Naive thymus-derived CD4-positive, alpha-beta T cell (primary cell): ENCODE results near the gene PTPMT1. TPM values are rescaled to one million over a fixed set of nuclear protein-coding genes. Genes with fewer than 3 reads are reported as not detected.

Source experiments
- ATAC-seq: fragments of 150-1000 bp; cut with Tn5 transposase; 2 replicates; pipeline ENCODE4 v1.10.0; 2021; ENCODE audit warnings: mild to moderate bottlenecking, moderate library complexity
- CTCF ChIA-PET: fragments of 350-600 bp; sonication (Branson Sonifier 250); formaldehyde crosslinking; loops from one replicate; lab custom pipeline; 2021; ENCODE audit warnings: antibody characterized with exemption; lab: Charles Lee
- POLR2A ChIA-PET: fragments of 350-600 bp; sonication (Branson Sonifier 250); formaldehyde crosslinking; loops from one replicate; lab custom pipeline; 2021; ENCODE audit warnings: antibody characterized with exemption, inconsistent platforms; lab: Charles Lee
- DNase-seq, 9 donors: peaks; one replicate each; pipeline versions ENCODE4 v3.0.0 to v3.0.0-alpha.2; 2020 to 2022; ENCODE audit warnings: mixed read lengths in 1 of 9
- H3K27ac ChIP-seq: one replicate; pipeline ENCODE4 v1.7.0; 2013; ENCODE audit warnings: mild to moderate bottlenecking, low read depth, low read length, moderate library complexity
- H3K27me3 ChIP-seq, 2 donors: one replicate each; pipeline ENCODE4 v1.7.0; 2013; ENCODE audit warnings: low read length in 2 of 2, mild to moderate bottlenecking in 2 of 2, moderate library complexity in 2 of 2; ENCODE audit not compliant: control insufficient read depth in 2 of 2, insufficient read depth in 2 of 2
- H3K36me3 ChIP-seq, 3 experiments: 1 replicate in 2 of 3; 2 replicates in 1 of 3; pipeline ENCODE4 v1.7.0; 2013; ENCODE audit warnings: low read length in 3 of 3, mild to moderate bottlenecking in 3 of 3, moderate library complexity in 1 of 3; ENCODE audit not compliant: insufficient read depth in 3 of 3, control insufficient read depth in 2 of 3
- H3K4me1 ChIP-seq, 2 donors: one replicate each; pipeline ENCODE4 v1.7.0; 2013; ENCODE audit warnings: low read length in 2 of 2, mild to moderate bottlenecking in 2 of 2, moderate library complexity in 1 of 2; ENCODE audit not compliant: control insufficient read depth in 2 of 2, insufficient read depth in 2 of 2
- H3K4me3 ChIP-seq: 2 replicates; pipeline ENCODE4 v1.7.0; 2013; ENCODE audit warnings: mild to moderate bottlenecking, low read length
- H3K9me3 ChIP-seq, 3 experiments: 1 replicate in 2 of 3; 2 replicates in 1 of 3; pipeline ENCODE4 v1.7.0; 2013; ENCODE audit warnings: low read length in 3 of 3; ENCODE audit not compliant: control insufficient read depth in 2 of 3
- H3K27ac Mint-ChIP-seq, 9 donors: one replicate each; pipeline ENCODE4 v1.8.0; 2020 to 2022; ENCODE audit warnings: mixed read lengths in 9 of 9, mild to moderate bottlenecking in 8 of 9, moderate library complexity in 5 of 9, inconsistent platforms in 2 of 9
- H3K27me3 Mint-ChIP-seq, 5 donors: one replicate each; pipeline ENCODE4 v1.8.0; 2021 to 2022; ENCODE audit warnings: mixed read lengths in 5 of 5, mild to moderate bottlenecking in 1 of 5
- H3K36me3 Mint-ChIP-seq, 5 donors: one replicate each; pipeline ENCODE4 v1.8.0; 2020 to 2022; ENCODE audit warnings: mixed read lengths in 5 of 5, mild to moderate bottlenecking in 3 of 5, inconsistent platforms in 1 of 5
- H3K4me1 Mint-ChIP-seq, 7 donors: one replicate each; pipeline ENCODE4 v1.8.0; 2020 to 2022; ENCODE audit warnings: mixed read lengths in 7 of 7, mild to moderate bottlenecking in 3 of 7, inconsistent platforms in 1 of 7
- H3K4me3 Mint-ChIP-seq, 10 donors: one replicate each; pipeline ENCODE4 v1.8.0; 2020 to 2022; ENCODE audit warnings: mild to moderate bottlenecking in 10 of 10, mixed read lengths in 10 of 10, moderate library complexity in 6 of 10, inconsistent platforms in 2 of 10
- H3K9me3 Mint-ChIP-seq, 11 donors: one replicate each; pipeline ENCODE4 v1.8.0; 2020 to 2022; ENCODE audit warnings: mixed read lengths in 11 of 11, mild to moderate bottlenecking in 4 of 11, inconsistent platforms in 1 of 11, moderate library complexity in 1 of 11
- intact Hi-C, 2 donors: fragments of 100-400 bp; cut with micrococcal nuclease; formaldehyde crosslinking; loops; one replicate each; pipeline ENCODE4 v1.15.1; 2023
- polyA plus RNA-seq, 2 donors: library from polyadenylated mRNA; unstranded; fragments of 300-500 nt; fragmentation: Illumina TruSeq; gene quantifications; one replicate each; pipeline ENCODE4 v1.2.3, GENCODE V29; 2021
- total RNA-seq, 6 experiments: library from RNA in 5 of 6; stranded (reverse) in 5 of 6; gene quantifications; 1 replicate in 5 of 6; 2 replicates in 1 of 6; pipeline ENCODE4 v1.2.3 and lab custom pipeline; 2021 to 2026

PTPMT1 gene
- total and polyA plus RNA-seq, 7 experiments from 2014 or later = 20.5 to 72.9 (median 24.1) TPM

DNA sequence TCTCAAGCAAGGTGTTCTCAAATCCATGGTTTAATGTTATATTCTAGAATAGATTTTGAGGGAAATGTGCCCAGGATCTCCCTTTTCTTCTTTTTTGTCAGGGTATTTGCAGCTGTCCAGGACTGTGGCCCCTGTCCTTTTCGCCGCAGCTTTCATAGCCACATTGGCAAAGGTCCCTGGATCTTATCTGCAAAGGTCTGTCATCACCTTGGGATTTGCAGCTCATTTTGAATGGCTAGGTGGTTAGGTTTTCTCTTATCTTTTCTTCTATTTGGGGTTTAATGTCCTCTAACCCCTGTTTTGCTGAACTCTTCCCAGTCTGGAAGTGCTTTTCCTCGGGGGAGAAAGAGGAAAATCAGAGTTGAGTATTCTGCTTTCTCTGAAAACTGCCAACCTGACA is 40.5 kb downstream of the PTPMT1 start:
- Mint-ChIP-seq H3K9me3 (no peaks in the 10 kb centered on the region), H3K27me3 (no peaks in the 10 kb centered on the region), H3K36me3 (peaks cover 4 to 18% (median 4%) of the 10 kb centered on the region in 5 donors), H3K4me1 (peaks cover 0 to 8% (median 0%) of the 10 kb centered on the region in 7 donors), H3K4me3 (no peak overlapping the region), H3K27ac (no peak overlapping the region)
- ChIA-PET POLR2A (interaction anchor here (1.8 kb wide), 1 partner anchor 14 kb away, joined by 4 read pairs; no protein-coding TSS in a partner anchor), CTCF (interaction anchor here (0.7 kb wide), 1 partner anchor 367 kb away, joined by 3 read pairs; no protein-coding TSS in a partner anchor)
- ATAC-seq (no peak), DNase-seq (no peak)
- intact Hi-C loops = no loop called here
- H3K9me3 ChIP-seq = no peaks in the 10 kb centered on the region
- H3K27me3 ChIP-seq = no peaks in the 10 kb centered on the region
- H3K4me3 ChIP-seq = no peak overlapping the region
- H3K27ac ChIP-seq = no peak overlapping the region
- no peaks in the 10 kb centered on the region for H3K4me1 ChIP-seq
- H3K36me3 ChIP-seq = no peaks in the 10 kb centered on the region

DNA sequence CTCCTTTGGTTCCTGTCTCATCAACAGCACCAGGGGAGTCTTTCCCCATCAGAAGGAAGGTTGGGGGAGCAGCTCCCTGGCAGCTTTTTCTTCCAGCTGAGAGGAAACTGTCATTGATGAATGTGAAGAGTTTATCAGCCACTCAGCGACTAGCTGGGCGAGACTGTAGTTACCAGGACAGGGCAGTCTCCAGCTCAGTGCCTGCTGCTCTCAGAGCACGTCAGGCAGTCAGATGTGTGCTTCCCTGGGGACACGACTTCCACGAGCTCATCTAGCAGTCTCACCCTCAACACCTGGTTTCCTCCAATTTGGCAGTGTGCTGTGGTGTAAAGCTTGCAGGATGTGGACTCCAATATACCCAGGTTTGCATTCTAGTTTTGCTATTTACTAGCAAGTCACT is 41.3 kb downstream of the PTPMT1 start:
- H3K36me3 ChIP-seq = no peaks in the 10 kb centered on the region
- ChIA-PET CTCF (no interaction called here), POLR2A (interaction anchor here (0.5 kb wide), 1 partner anchor 80 kb away, joined by 3 read pairs; no protein-coding TSS in a partner anchor)
- no peak overlapping the region for H3K4me3 Mint-ChIP-seq
- H3K4me3 ChIP-seq = no peak overlapping the region
- no peaks in the 10 kb centered on the region for H3K4me1 ChIP-seq
- H3K27ac Mint-ChIP-seq = no peak overlapping the region
- H3K27ac ChIP-seq = no peak overlapping the region
- no peaks in the 10 kb centered on the region for H3K27me3 Mint-ChIP-seq
- no peak for ATAC-seq
- no peaks in the 10 kb centered on the region for H3K9me3 ChIP-seq
- peaks cover 0 to 8% (median 0%) of the 10 kb centered on the region in 7 donors for H3K4me1 Mint-ChIP-seq
- no peak for DNase-seq
- intact Hi-C loops = no loop called here
- no peaks in the 10 kb centered on the region for H3K27me3 ChIP-seq
- H3K9me3 Mint-ChIP-seq = no peaks in the 10 kb centered on the region
- H3K36me3 Mint-ChIP-seq = peaks cover 4 to 18% (median 4%) of the 10 kb centered on the region in 5 donors

DNA sequence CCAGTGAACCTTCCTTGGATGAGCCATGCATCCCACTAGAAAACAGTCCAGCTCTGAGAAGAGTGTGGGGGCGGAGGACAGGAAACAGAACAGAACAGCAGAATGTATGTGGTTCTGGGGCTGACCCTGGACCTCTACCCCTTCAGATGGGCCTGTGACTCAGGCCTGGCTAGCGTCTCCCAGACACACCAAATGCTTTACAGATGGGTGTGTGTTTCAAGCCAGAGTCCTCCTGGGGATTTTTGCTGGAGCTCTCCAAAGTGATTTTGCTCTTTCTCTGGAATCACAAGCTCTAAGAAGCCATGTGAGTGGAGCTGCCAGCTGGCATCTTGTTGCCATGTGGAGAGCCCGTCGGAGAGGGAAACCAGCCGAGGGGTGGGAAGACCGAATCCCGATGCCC is 42.0 kb downstream of the PTPMT1 start:
- intact Hi-C loops = no loop called here
- H3K27me3 ChIP-seq = no peaks in the 10 kb centered on the region
- ATAC-seq (no peak), DNase-seq (no peak)
- Mint-ChIP-seq H3K4me3 (no peak overlapping the region), H3K4me1 (peaks cover 0 to 8% (median 0%) of the 10 kb centered on the region in 7 donors), H3K36me3 (peaks cover 4 to 18% (median 4%) of the 10 kb centered on the region in 5 donors), H3K27ac (no peak overlapping the region), H3K27me3 (no peaks in the 10 kb centered on the region), H3K9me3 (no peaks in the 10 kb centered on the region)
- no peaks in the 10 kb centered on the region for H3K36me3 ChIP-seq
- H3K27ac ChIP-seq = no peak overlapping the region
- POLR2A ChIA-PET = interaction anchor here (1.1 kb wide), 1 partner anchor 12 kb away, joined by 3 read pairs; no protein-coding TSS in a partner anchor
- H3K4me3 ChIP-seq = no peak overlapping the region
- H3K4me1 ChIP-seq = no peaks in the 10 kb centered on the region
- CTCF ChIA-PET = no interaction called here
- no peaks in the 10 kb centered on the region for H3K9me3 ChIP-seq

DNA sequence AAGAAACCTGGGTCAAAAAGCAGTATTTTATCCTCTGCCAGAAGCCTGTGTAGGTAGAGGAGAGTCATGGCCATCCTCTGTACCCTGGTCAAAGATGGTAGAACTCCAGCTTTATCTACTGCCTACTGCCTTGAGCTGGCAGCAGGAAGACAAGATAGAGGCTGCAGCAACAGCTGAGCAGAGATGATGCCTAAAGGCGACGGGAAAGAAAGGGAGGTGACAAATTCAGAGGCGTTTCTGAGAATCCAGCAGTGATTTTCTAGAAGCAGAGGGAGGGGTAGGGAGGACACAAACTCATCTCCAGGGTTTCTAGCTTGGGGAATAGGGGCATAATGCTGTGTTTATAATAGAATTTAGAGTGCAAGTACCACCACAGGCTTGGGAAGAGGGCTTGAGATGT is 44.3 kb downstream of the PTPMT1 start:
- no peaks in the 10 kb centered on the region for H3K4me1 ChIP-seq
- H3K4me3 Mint-ChIP-seq = no peak overlapping the region
- H3K9me3 Mint-ChIP-seq = no peaks in the 10 kb centered on the region
- ChIA-PET CTCF (no interaction called here), POLR2A (interaction anchor here (0.5 to 1.0 kb wide), 2 partner anchors 56 to 118 kb away, joined by 3 to 6 read pairs; no protein-coding TSS in a partner anchor)
- peaks cover 0 to 8% (median 0%) of the 10 kb centered on the region in 7 donors for H3K4me1 Mint-ChIP-seq
- no peaks in the 10 kb centered on the region for H3K27me3 ChIP-seq
- no peak overlapping the region for H3K27ac ChIP-seq
- no peak for DNase-seq
- no peaks in the 10 kb centered on the region for H3K27me3 Mint-ChIP-seq
- H3K36me3 Mint-ChIP-seq = peaks cover 4 to 18% (median 7%) of the 10 kb centered on the region in 5 donors
- intact Hi-C loops = loop anchor here in 1 of 2 donors (10.0 kb wide), 1 partner anchor 105 kb away; no protein-coding TSS in a partner anchor
- H3K27ac Mint-ChIP-seq = peak overlapping the region in 4 of 9 donors; percentile 1 to 38 (median 4)
- ATAC-seq = no peak
- no peak overlapping the region for H3K4me3 ChIP-seq
- no peaks in the 10 kb centered on the region for H3K36me3 ChIP-seq
- H3K9me3 ChIP-seq = no peaks in the 10 kb centered on the region

DNA sequence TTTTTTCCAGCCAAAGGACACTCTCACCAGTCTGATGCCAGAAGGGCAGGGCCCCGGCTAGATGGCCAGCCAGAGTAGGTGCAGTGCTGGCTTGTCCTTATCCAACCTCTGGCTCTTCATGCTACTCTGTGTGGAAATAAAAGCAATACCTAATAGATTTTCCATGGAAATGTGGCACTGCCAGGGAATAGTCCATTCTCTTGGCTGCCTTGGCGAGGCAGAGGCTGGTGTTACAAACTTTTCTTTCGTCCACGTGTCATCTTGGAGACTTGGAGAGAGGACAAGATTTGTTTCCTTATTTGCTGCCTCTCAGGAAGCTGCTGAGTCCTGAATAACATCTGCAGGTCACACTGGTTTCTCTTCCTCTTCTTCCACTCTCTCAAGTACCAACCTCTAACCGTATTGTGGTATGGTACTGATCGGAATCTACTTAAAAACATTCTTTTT is 46.0 kb downstream of the PTPMT1 start:
- Histone ChIP-seq H3K36me3 (no peaks in the 10 kb centered on the region), H3K27me3 (no peaks in the 10 kb centered on the region), H3K27ac (no peak overlapping the region), H3K4me3 (no peak overlapping the region), H3K4me1 (no peaks in the 10 kb centered on the region), H3K9me3 (no peaks in the 10 kb centered on the region)
- intact Hi-C loops = loop anchor here in 1 of 2 donors (10.0 kb wide), 1 partner anchor 107 kb away; no protein-coding TSS in a partner anchor
- Mint-ChIP-seq H3K4me3 (no peak overlapping the region), H3K27ac (peak overlapping the region in 4 of 9 donors; percentile 17 to 53 (median 42)), H3K36me3 (peaks cover 4 to 8% (median 6%) of the 10 kb centered on the region in 5 donors), H3K4me1 (peaks cover 0 to 8% (median 0%) of the 10 kb centered on the region in 7 donors), H3K27me3 (no peaks in the 10 kb centered on the region), H3K9me3 (no peaks in the 10 kb centered on the region)
- ChIA-PET CTCF (no interaction called here), POLR2A (no interaction called here)
- DNase-seq (no peak), ATAC-seq (peak; percentile 56)

DNA sequence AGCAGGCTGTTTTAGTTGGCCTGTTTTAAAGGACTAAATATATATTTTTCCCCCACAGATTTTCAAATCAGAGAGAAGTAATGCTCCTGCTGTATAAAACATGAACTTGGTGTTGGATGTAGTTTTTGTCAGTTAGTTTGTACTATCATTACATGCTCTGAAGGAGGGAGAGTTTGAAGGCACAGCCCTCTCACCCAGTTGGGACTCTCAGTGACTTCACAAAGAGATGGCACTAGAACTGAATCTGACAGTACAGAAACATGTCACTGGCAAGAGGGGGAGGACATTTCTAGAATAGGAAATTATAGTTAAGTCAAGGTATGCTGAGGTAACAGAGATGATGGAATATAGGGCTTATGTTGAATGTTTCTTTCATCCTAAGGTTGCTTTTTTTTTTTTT is 49.9 kb downstream of the PTPMT1 start:
- Mint-ChIP-seq H3K4me3 (no peak overlapping the region), H3K27me3 (no peaks in the 10 kb centered on the region), H3K9me3 (no peaks in the 10 kb centered on the region), H3K4me1 (peaks cover 0 to 4% (median 0%) of the 10 kb centered on the region in 7 donors), H3K36me3 (peaks cover 0 to 10% (median 4%) of the 10 kb centered on the region in 5 donors), H3K27ac (no peak overlapping the region)
- CTCF ChIA-PET = no interaction called here
- no peak for ATAC-seq
- H3K9me3 ChIP-seq = no peaks in the 10 kb centered on the region
- H3K4me1 ChIP-seq = no peaks in the 10 kb centered on the region
- no peak for DNase-seq
- intact Hi-C loops = loop anchor here in 1 of 2 donors (10.0 kb wide), 1 partner anchor 110 kb away; no protein-coding TSS in a partner anchor
- H3K36me3 ChIP-seq = peaks cover 0 to 9% (median 5%) of the 10 kb centered on the region in 3 experiments
- no peaks in the 10 kb centered on the region for H3K27me3 ChIP-seq
- no peak overlapping the region for H3K27ac ChIP-seq
- H3K4me3 ChIP-seq = no peak overlapping the region
- POLR2A ChIA-PET = no interaction called here
